ENCODE data around the gene AK4.
"Not testable (repeated sequence)": the region's sequence is repeated elsewhere in the genome, so short reads cannot be mapped to it uniquely, and the experiment has no call there.

The AK4 gene

DNA sequence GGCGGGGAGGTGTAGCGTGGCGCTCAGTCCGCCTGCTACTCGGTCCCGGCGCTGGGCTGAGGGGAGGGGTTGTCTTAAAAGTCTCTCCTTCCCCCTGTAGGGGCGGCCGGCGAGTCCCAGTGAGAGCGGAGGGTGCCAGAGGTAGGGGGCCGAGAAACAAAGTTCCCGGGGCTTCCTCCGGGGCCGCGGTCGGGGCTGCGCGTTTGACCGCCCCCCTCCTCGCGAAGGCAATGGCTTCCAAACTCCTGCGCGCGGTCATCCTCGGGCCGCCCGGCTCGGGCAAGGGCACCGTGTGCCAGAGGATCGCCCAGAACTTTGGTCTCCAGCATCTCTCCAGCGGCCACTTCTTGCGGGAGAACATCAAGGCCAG is at the start of gene AK4:
Gene AK4, plus strand, starts transcription at position 26 of the 370 bp plus-strand sequence. Its CDS starts 205 bp downstream, at position 231.
- DNase-seq = not testable (repeated sequence)

DNA sequence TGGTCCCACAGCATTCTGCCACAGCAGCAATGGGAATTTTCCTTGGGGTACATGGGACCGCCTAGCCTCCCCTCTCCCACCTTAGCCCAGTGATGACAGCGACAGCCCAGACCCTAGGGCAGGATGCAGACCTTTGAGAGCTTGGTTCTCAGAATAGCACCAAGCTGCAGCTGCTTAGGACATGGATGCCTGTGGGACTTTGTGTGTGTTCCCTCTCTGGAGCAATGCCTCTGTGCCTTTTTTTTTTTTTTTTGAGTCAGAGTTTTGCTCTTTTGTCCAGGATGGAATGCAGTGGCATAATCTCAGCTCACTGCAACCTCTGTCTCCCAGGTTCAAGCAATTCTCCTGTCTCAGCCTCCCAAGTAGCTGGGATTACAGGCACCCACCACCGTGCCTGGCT is 44.2 kb upstream of the AK4 start:
- DNase-seq = no peak

DNA sequence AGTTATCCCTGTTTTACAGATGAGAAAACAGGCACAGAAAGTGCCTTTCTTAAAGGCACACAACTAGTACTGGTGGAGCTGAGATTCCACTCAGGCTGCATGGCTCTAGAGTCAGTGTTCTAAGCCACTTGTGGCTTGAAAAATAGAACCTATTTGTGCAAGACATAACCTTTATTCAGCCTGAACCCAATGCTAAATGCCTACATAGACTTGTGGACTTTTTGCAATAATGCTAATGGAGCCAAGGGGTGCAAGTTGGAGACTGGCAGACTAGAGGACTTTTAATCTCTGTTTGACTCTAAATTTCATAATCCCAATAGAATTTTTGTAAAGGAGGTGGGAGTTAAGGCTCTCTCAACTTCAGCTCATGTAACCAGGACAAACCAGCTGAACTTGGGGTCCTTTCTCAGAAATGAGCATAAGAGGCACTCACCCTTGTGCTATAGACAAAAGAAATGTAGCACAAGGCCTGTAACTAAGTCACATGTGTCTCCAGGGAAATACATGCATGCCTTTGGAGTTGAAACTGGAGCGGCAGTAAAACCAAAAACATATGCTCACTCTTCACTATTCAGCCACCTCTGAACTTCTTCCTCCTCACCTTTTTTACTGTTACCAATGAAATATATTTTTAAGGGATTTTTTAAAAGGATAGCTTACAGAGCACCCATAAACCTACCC is 43.0 kb upstream of the AK4 start:
- DNase-seq = no peak

DNA sequence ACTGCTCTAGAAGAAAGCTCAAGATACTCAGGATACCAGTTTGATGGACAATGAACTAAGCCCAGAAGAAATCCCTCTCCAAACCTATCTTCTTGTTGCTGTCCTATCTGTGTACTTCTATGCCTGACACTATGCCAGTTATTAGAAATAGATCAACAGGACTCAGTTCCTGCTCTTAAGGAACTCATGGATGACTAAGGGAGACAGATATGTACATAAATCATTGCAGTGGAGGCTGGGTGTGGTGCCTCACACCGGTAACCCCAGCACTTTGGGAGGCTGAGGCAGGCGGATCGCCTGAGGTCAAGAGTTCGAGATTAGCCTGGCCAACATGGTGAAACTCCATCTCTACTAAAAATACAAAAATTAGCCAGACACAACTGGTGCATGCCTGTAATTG is 42.4 kb upstream of the AK4 start:
- DNase-seq = no peak

DNA sequence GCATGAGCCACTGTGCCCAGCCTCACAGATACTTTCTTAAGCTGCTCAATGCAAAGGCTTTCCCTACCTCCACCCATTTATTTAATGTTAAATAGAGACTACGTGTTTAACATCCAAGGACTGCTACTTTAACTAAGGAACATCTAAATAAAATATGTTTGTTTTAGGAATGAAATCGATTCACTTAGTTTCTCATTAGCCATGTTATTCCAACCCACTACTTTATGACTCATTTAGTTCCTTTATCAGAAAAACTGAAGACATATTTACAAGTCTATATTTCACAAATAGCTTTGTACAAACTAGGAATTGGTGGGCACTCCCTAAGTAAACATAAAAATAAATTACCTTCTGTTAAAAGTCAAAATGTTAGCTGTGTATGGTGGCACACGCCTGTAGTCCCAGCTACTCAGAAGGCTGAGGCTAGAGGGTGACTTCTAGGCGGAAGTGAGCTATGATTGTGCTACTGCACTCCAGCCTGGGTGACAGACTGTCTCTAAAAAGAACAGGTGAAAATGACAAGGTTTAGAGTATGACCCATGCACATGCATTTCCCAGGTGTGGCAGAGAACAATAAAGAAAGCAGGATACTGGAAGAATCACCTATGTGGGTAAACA is 39.9 kb upstream of the AK4 start:
- DNase-seq = peak in 2 of 3 donors; percentile 21 to 37

DNA sequence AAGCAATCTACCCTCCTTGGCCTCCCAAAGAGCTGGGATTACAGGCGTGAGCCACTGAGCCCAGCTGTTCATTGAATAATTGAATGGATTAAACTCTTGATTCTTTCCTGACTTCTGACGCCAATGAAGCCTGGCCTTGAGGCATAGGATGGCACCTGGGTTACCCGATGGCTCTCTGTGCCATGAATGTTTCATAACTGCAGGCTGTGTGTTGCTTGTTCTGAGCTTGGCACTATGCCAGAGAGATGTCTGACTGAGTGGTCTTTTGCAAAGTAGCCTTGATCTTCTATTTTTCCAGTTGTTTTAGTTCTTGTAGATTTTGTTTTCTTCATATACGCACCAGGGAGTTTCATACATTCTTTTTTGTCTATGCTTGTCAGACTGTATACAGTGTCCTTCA is 38.5 kb upstream of the AK4 start:
- DNase-seq = no peak

DNA sequence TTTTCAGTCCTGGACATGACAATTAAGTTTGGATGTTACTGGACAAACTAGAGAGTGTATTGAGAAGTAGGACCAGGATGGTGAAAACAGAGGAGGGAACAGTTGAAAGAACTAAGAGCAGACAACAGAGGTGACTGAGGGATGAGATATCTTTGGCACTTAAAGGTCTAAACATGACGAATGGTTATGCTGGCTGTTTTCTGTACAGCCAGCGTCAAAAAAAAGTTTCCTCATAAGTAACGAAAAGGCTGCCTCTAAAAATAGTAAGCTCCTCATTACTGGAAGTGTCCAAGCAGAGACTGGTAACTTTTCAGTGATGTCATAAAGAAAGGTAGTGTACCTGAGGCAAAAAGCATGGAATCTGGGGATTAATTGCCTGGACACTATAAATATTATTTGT is 35.2 kb upstream of the AK4 start:
- peak in 1 of 3 donors; percentile 18 for DNase-seq

DNA sequence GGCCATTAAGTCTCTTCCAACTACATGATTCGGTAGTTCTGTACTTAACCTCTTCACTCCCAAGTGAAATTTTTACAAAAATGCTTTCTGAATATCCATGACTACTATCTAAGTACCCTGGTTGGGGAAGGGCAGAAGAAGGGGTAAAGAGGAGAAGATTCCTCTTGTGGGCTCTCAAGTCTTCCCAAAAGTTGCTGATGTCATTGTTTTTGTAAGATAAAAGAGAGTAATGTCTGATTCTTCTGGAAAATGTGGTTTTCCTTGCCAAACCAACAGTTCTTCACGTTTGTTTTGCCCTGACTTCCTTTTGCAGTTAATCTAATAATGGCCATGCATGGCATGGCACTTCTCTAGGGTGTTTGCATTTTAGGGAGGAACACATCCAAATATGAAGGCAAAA is 34.7 kb upstream of the AK4 start:
- DNase-seq = no peak

DNA sequence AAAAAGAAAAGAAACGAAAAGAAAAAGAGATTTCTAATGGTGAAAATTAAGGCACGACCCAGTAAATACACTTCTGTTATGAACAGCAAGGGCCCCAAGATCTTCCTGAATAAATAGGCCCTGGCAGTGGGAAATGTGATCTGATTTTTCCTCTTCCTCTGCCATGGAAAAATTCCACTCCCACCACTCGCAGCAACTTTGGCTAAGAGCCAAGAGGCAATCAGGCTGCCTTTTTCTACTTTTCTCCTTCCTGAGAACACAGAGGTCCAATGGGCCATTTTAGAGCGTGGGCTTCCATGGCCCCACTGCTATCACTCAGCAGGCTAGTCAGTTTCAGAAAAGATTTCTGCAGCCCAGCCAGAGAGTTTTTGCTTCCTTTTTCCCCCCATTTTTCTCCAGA is 33.7 kb upstream of the AK4 start:
- DNase-seq = no peak

DNA sequence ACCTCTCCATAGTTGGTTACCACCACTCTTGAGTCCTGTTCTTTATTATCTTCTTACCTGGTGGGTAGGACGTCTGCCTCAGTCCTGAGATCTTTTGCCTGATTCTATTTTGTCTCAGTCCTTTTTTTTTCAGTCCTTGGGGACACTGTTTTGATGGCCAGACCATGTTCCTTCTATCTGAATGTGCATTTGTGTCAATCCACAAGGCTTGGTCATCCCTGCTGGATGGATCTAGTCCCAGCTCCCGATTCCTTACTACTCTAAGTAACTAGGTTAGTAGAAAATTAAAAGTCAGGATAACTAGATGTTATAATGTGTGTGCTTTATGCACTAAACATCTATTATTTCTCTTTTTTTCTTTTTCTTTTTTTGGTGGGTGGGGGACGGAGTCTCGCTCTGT is 28.1 kb upstream of the AK4 start:
- no peak for DNase-seq

DNA sequence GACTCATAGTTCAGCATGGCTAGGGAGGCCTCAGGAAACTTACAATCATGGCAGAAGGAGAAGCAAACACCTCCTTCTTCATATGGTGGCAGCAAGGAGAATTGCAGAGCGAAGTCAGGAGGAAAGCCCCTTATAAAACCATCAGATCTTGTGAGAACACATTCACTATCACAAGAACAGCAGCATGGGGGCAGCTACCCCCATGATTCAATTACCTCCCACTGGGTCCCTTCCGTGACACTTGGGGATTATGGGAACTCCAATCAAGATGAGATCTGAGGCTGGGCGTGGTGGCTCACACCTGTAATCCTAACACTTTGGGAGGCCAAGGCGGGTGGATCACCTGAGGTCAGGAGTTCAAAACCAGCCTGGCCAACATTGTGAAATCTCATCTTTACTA is 18.9 kb upstream of the AK4 start:
- DNase-seq = peak in 1 of 3 donors; percentile 27

DNA sequence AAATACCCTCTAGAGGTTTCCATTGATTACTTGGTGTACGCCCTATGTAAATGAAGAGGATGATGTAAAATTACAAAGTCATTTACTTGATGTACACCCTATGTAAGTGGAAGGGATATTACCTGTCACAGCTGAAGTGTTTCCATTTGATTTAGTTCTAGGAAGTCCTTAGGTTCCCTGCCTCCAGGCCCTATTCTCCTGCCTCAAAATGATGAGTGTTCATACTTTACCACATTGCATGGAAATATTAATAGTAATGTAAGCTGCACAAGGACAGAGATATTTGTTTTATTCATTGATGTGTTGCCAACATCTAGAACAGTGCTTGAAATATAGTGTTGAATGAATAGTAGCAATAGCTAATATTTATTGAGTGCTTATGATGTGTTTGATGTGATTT is 9.5 kb upstream of the AK4 start:
- DNase-seq = no peak

DNA sequence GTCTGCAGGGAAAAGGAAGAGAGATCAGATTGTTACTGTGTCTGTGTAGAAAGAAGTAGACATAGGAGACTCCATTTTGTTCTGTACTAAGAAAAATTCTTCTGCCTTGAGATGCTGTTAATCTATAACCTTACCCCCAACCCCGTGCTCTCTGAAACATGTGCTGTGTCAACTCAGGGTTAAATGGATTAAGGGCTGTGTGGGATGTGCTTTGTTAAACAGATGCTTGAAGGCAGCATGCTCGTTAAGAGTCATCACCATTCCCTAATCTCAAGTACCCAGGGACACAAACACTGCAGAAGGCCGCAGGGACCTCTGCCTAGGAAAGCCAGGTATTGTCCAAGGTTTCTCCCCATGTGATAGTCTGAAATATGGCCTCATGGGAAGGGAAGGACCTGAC is 8.2 kb upstream of the AK4 start:
- DNase-seq = not testable (repeated sequence)

DNA sequence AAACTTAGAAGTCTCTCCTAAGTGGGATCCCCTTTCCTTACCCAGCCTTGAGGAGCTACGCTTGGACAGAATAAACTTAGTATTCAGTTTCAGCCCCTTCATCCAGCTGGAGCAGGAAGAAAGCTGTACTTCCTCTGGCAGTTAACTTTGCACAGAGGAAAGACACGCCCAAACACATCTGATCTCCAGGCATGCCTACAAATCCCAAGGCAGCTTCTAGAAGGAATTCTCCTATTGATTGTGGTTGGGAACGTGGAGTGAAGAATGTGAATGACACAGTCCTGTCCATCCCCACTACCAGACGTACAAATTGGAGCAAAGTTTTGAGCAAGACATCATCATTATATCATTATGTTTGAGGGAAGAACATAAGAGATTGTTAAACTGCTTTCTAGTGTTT is 6.6 kb upstream of the AK4 start:
- no peak for DNase-seq

DNA sequence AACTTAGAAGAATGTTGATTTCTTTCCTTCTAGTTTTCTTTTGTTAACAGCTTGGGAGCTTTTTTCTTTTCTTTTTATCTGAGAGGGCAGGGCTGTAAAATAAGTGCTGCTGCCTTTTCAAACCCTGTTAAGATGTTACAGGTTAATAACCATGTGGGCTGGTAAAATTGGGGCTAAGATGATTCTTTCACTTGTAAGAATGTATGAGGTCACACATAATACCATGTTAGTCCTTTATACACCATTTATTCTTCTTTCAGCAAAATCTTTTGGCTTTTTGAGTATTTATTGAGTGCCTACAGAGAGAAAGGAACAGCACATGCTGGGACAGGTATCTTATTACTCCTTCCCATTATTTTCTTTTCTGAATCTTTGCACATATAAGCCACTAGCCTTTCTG is 6.1 kb upstream of the AK4 start:
- no peak for DNase-seq

DNA sequence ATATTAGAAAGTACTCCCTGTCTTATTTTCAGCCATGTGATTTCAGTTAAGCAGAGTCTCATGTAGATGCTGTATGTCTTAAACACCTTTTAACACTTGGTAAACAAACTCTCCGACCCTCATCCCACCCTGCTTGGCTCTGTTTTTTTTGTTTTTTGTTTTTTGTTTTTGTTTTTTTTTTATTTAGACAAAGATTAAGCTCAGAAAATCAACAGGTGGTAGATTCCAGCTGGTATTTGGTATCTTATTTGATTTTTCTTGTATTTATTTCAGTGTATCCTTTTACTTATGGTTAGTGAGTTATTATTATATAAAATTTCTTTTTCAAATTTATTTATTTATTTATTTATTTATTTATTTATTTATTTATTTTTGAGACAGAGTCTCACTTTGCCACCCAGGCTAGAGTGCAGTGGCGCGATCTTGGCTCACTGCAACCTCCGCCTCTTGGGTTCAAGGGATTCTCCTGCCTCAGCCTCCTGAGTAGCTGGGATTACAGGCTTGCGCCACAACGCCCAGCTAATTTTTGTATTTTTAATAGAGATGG is 4.8 kb upstream of the AK4 start:
- DNase-seq = not testable (repeated sequence)

DNA sequence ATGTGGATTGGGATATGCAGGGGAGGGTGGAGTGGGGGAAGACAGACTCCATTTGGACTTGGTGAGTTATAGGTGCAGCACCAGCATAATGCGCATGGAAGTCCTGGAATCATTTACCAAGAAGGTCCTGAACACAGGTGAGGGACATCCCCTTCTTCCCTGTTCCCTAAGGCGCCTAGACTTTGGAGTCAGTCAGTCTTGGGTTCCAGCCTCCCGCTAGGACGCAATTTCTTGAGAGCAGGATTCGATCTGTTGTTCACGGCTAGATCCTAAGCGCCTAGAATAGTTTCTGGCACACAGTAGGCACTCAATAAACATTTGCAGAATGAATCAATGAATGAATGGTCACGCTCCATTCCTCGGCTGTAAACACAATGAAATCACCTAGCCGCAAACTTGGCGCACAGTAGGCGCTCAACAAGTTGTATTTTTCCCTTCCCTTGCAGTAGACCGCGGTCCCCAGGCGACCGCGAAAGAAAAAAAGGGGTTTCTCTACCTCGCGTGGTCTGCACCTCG is 1.0 kb upstream of the AK4 start:
- DNase-seq = no peak

DNA sequence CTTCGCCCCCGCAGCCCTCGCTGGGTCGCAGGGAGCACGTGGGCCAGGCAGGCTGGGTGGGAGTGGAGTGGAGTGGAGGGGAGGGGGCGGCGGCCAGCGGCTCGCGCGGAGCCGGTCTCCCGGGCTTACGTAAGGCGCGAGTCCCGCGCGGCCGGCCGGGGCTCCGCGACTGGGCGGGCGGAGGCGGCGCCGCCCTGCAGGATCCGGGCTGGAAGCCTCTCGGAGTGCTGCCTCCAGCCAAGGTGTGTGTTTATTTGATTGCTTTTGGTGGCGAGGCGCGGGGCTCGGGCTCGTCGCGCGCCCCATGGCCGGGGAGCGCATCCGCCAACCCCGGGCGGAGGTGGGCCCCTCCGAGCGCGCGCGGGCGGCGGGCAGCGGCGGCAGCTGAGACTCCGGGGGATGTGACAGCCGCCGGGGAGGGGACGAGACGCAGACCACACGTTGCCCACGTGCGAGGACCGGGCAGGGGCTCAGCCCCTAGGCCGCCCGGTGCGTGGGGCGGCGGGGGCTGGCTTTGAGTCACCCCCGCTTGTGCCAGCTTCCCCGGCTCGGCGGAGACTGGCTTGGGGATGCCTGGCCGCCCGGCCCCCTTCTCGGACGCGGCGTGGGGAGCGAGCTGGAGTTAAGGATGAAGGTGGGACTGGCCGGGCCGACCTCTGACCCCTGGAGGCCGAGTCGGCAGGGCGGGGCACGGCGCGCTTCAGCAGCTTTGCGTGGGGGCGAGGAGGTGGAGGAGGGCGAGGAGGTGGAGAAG is 402 bp upstream of the AK4 start:
- DNase-seq = peak; percentile 44 to 75 (median 54)

DNA sequence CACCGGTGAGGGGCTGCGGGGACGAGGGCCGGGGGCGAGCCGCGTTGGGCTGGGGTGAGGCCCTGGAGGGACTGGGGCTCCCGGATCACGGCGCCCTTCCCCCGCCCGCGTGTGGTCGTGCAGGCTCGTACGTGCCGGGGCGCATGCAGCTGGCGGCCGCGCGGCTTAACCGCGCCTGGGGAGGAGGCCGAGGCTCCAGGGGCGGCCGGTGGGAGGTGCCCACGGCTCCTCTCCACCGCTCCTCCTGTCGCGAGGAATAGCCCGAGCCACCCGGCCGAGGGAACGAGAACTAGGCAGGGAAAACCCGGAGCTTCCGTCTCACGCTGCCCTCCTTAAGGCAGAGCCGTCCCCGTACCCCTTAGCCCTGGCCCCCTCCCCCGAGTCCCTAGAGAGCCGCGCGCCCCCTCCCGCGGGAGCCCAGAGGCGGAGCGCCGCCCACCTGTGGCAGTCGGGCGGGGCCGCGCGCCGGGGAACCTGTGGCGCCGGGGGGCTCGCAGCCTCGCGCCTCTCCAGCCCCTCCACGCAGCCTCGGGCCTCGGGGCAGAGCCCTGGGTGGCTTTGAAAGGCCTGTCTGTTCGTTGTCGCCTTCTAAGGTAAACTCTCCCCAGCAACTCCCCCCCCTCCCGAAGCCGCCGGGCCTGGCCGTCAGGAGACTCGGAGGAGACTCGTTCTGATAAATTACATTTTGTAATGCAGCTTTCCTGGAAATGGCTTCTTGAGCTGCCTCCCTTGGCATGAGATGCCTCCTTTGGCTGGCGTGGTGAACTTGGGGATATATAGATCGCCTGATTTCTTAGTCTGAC is 746 bp downstream of the AK4 start:
- DNase-seq = peak; percentile 73 to 87 (median 76)

DNA sequence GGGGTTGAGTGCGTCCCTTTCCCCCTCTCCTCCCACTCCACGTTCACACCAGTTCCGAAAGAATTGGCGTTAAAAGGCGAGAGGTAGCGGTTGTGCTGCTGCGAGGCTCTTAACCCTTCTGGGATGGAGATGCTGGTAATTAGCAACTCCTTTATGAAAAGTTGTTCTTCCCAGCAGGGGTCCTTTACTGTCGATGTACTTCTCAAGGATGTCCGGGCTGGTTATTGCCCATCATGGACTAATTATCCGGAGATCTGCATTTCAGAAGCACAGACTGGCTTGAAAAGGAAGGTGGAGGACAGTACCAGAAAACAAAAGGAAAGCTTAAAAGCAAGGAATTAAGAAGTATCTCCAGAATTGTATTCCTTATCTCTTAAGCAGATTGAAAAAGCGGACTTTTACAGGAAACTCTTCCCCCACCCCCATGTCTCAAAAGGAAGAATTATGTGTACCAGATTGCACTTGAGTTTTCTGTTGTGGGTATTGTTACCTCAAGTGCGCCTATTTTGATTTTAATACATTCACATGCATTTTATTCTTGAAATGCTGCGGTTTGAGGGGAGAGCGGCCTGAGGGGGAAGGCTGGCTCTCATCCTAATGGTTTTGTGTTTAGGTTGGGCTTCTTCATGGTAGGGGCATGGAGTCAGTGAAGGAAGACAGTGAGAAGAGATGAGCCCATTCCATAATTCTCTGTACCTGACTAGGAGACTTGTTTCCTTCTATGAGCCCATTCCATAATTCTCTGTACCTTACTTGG is 1.5 kb downstream of the AK4 start:
- no peak for DNase-seq

DNA sequence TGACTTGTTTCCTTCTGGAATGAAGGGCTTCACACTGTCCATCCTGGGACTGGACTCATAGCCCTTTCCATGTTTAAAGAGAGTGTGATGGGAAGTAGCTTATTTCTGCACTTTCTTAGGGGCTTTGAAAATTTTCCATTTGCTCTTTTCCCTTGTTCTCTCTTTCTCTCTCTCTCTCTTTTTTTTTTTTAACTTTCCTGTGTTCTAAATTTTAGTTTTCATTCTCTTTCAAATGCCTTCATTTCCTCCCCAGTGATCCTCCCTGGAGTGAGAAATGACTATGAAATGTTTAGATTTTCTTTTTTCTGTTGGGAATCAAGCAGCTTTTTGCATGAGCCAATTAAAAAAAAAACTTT is 2.1 kb downstream of the AK4 start:
- DNase-seq = no peak

DNA sequence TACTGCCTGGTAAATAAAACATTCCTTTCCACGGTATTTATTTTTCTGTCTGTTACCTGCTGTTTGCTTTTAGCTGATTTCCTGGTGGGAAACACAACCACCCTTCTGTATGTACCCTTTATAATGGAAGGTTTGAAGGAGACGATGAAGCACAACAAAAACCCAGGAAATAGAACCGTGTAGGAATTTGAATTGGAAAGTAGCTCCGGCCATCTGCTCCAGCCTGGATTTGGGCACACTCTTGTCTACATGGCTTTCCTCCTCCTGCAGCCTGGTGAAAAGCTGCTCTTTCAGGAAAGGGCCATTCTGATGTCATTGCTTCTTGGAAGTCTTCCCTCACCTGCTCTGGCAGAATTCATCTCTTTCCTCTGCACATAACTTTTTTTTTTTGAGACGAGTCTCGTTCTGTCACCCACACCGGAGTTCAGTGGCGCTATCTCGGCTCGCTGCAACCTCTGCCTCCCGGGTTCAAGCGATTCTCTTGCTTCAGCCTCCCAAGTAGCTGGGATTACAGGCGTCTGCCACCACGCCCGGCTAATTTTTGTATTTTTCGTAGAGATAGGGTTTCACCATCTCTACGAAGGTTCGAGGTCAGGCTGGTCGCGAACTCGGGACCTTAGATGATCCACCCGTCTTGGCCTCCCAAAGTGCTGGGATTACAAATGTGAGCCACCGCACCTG is 2.7 kb downstream of the AK4 start:
- DNase-seq = no peak
